ENCODE results near the gene SP5. TPM values are rescaled to one million over a fixed set of nuclear protein-coding genes. Genes with fewer than 3 reads are reported as not detected.
A peak's percentile ranks its signal among the peaks of the same experiment; 100 is the strongest.
"Not testable (repeated sequence)": the region's sequence is repeated elsewhere in the genome, so short reads cannot be mapped to it uniquely, and the experiment has no call there.

Gene SP5
- total and polyA plus RNA-seq, 8 donors = 2.8 to 12.6 (median 8.5) TPM

- Histone ChIP-seq H3K4me1 (peaks cover 0 to under 1% of the 10 kb centered on the region in 2 donors), H3K36me3 (no peaks in the 10 kb centered on the region), H3K4me3 (no peak overlapping the region), H3K27me3 (peaks cover 7 to 68% of the 10 kb centered on the region in 2 donors), H3K27ac (no peak overlapping the region), H3K9me3 (no peaks in the 10 kb centered on the region)
- ATAC-seq (no peak), DNase-seq (no peak)
- TF ChIP-seq, protein P1, sequence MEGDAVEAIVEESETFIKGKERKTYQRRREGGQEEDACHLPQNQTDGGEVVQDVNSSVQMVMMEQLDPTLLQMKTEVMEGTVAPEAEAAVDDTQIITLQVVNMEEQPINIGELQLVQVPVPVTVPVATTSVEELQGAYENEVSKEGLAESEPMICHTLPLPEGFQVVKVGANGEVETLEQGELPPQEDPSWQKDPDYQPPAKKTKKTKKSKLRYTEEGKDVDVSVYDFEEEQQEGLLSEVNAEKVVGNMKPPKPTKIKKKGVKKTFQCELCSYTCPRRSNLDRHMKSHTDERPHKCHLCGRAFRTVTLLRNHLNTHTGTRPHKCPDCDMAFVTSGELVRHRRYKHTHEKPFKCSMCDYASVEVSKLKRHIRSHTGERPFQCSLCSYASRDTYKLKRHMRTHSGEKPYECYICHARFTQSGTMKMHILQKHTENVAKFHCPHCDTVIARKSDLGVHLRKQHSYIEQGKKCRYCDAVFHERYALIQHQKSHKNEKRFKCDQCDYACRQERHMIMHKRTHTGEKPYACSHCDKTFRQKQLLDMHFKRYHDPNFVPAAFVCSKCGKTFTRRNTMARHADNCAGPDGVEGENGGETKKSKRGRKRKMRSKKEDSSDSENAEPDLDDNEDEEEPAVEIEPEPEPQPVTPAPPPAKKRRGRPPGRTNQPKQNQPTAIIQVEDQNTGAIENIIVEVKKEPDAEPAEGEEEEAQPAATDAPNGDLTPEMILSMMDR (IDR thresholded peaks at IDR 0.05) = no peak
- intact Hi-C loops (cut with DNase I) = no loop called here
Observed at GRCh38 chr2:170722301-170722700, 7.2 kb downstream of the SP5 start.

DNA sequence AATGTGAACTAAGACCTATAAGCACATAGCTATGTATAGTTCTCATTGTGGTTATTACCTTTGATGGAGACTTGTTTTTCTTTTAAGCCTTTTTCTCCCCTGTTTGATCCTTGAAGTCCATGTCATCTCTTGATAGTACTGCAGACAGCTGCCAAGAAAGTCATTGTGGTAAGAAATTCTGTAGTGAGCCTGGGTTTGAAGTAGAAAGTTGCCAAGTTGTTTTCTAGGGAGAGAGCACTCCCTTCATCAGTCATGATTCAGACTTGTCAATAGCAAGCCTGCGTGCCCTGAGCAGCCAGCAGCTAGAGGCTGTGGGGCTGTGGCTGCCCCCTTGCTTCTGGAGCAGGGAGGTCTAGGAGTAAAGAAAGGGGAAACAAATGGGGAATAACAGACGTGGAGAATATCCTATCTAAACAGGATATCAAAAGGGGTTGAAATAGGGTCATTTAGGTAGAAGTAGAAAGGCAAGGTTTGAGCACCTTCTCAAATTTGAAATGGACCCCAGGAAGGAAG is 8.4 kb downstream of the SP5 start:
- no peak for ATAC-seq
- no peaks in the 10 kb centered on the region for H3K36me3 ChIP-seq
- DNase-seq = no peak
- intact Hi-C loops (cut with DNase I) = no loop called here
- no peaks in the 10 kb centered on the region for H3K9me3 ChIP-seq
- no peak overlapping the region for H3K27ac ChIP-seq
- H3K27me3 ChIP-seq = peaks cover 0 to 56% of the 10 kb centered on the region in 2 donors
- TF ChIP-seq, protein P1 (IDR thresholded peaks at IDR 0.05) = no peak
- H3K4me1 ChIP-seq = no peaks in the 10 kb centered on the region
- H3K4me3 ChIP-seq = no peak overlapping the region

DNA sequence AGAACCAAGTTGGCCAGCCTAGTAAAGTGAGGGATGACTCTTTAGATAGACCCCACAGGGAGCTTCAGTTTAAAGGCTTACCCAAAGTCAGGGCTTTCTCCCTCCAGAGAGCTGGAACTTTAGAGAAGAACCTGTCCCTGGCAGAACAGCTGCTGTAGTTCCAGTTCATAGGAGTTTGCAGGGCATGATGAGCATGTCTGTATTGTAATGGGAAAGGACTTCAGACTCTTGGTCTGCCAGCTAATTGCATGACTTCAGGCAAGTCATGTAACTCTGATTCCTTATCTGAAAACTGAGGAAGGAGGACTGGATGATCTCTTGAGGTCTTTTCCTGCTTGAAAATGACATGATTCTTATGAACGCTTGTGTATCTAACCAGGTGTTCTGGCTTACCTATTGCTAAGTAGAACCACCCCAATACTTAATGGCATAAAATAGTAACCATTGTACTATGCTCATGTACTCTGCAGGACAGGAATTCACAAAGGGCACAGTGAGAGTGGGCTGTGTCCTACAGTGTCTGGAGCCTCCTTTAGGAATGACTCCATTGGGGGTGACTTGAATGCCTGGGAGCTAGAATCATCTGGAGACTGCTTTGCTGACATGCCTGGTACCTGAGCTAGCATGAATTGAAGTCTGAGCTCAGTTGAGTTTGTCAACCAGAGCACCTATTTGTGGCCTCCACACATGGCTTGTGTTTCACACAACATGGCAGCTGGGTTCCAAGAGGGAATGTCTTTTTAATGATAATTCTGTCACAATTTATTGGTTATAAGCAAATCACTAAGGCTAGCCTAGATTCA is 18.9 kb downstream of the SP5 start:
- ATAC-seq = no peak
- TF ChIP-seq, protein P1 (IDR thresholded peaks at IDR 0.05) = no peak
- Histone ChIP-seq H3K4me3 (no peak overlapping the region), H3K27ac (no peak overlapping the region), H3K36me3 (peaks cover 0 to 5% of the 10 kb centered on the region in 2 donors), H3K9me3 (no peaks in the 10 kb centered on the region), H3K4me1 (peaks cover 0 to 12% of the 10 kb centered on the region in 2 donors), H3K27me3 (no peaks in the 10 kb centered on the region)
- intact Hi-C loops (cut with DNase I) = no loop called here
- no peak for DNase-seq

- intact Hi-C loops (cut with DNase I); DNase-seq; H3K9me3 ChIP-seq; H3K4me3 ChIP-seq; H3K27me3 ChIP-seq; H3K36me3 ChIP-seq; ATAC-seq; H3K27ac ChIP-seq: not testable (repeated sequence)
- peaks cover 0 to 12% of the 10 kb centered on the region in 2 donors for H3K4me1 ChIP-seq
Observed at GRCh38 chr2:170734601-170735000, 19.5 kb downstream of the SP5 start.

DNA sequence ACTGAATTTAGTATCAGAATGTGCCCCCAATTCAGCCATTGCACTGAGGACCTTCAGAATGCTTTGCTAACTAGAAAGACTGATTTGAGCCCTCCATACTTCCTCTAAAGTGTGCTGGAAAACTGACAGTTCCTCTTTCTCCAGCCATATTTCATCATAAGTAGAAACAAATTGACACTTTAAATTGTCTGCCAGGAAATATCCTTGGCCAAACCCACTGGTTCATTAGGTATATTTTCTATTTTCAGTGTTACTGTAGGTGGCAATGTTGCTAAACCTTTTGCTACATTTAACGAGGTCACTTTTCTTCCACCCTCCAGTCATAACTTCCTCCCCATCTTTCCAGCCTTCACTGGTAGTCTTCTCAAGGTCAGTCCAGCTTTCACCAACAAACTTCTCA is 21.5 kb downstream of the SP5 start:
- TF ChIP-seq, protein P1 (IDR thresholded peaks at IDR 0.05) = no peak
- DNase-seq (no peak), ATAC-seq (peak; percentile 20)
- H3K36me3 ChIP-seq = no peaks in the 10 kb centered on the region
- peaks cover 0 to 12% of the 10 kb centered on the region in 2 donors for H3K4me1 ChIP-seq
- intact Hi-C loops (cut with DNase I) = no loop called here
- H3K4me3 ChIP-seq = no peak overlapping the region
- no peaks in the 10 kb centered on the region for H3K9me3 ChIP-seq
- H3K27ac ChIP-seq = no peak overlapping the region
- H3K27me3 ChIP-seq = no peaks in the 10 kb centered on the region
